ENCODE measurements around the gene COLQ. TPM values are rescaled to one million over a fixed set of nuclear protein-coding genes. Genes with fewer than 3 reads are reported as not detected.

The COLQ gene
- total RNA-seq, 2 donors from 2014 or later: 1.3 to 2.0 TPM

GRCh38 chr3:15454965-15455364 lies 66.5 kb downstream of the COLQ start:
- no peak overlapping the region for H3K27ac Mint-ChIP-seq
- no peaks in the 10 kb centered on the region for H3K36me3 Mint-ChIP-seq (ENCODE audit: insufficient read depth in 2 of 2)
- no peak for DNase-seq
- H3K4me3 Mint-ChIP-seq: no peak overlapping the region
- H3K9me3 Mint-ChIP-seq: no peaks in the 10 kb centered on the region
- ATAC-seq (replicated peaks in 1 of 2): no peak
- no peaks in the 10 kb centered on the region for H3K4me1 Mint-ChIP-seq (ENCODE audit: low read depth)
- no peaks in the 10 kb centered on the region for H3K27me3 Mint-ChIP-seq (ENCODE audit: low read depth)

DNA sequence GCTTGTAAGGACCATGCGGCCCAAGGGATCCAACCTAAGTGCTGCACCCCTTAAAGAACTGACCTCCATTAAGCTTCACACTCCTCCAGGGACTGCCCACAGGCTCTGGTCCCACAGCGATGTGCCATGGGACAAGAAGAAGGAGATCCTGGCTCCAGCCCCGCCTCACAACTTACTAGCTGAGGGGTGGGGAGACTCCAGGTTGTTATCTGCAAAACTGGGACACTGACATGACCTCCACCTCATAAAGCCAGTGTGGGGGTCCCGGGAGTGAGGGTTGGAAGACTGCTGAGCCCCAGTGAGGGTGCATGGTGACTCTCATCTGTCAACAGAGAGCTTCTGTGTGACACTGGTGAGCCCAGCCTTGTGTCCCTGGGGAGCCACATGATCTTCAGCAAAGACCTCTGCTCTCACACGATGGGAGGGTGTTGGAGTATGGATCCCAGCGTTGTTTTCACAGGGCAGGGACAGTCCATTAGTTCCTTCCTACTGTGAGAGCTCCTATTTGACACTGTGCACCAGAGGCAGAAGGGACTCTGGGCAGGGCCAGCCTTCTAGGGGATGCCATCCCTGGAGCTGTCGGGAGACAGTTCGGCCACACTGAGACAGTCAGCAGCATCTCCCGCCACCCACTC lies 67.4 kb downstream of the COLQ start:
- Mint-ChIP-seq H3K9me3 (no peaks in the 10 kb centered on the region), H3K36me3 (ENCODE audit: insufficient read depth in 2 of 2) (no peaks in the 10 kb centered on the region), H3K4me1 (ENCODE audit: low read depth) (no peaks in the 10 kb centered on the region), H3K4me3 (no peak overlapping the region), H3K27ac (no peak overlapping the region), H3K27me3 (ENCODE audit: low read depth) (no peaks in the 10 kb centered on the region)
- ATAC-seq (replicated peaks in 1 of 2) (no peak), DNase-seq (no peak)

- H3K27me3 Mint-ChIP-seq (ENCODE audit: low read depth): no peaks in the 10 kb centered on the region
- H3K4me1 Mint-ChIP-seq (ENCODE audit: low read depth): no peaks in the 10 kb centered on the region
- no peak for ATAC-seq (replicated peaks in 1 of 2)
- no peak overlapping the region for H3K4me3 Mint-ChIP-seq
- H3K27ac Mint-ChIP-seq: no peak overlapping the region
- no peaks in the 10 kb centered on the region for H3K36me3 Mint-ChIP-seq (ENCODE audit: insufficient read depth in 2 of 2)
- H3K9me3 Mint-ChIP-seq: no peaks in the 10 kb centered on the region
- no peak for DNase-seq
Measured at GRCh38 chr3:15453501-15453900, 68.0 kb downstream of the COLQ start.

DNA sequence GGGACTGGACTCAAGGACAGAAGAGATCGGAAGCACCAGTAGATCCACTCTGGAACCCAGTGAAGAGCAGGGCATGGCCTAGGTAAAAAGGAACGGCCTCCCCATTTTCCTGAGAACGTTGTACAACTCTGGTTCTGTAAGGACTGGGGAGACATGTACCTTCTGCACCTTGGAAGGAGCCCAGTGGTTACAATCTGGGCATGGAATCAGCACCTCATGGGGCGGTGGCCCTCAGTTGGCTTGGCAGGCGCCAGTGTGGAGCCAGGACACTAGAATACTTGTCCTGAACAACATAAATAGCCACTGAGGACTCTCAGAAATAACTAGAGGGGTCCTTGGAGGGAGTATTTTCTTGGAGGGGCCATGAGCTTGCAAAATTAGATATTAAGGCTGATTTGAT lies 68.5 kb downstream of the COLQ start:
- H3K4me1 Mint-ChIP-seq (ENCODE audit: low read depth): no peaks in the 10 kb centered on the region
- no peak overlapping the region for H3K4me3 Mint-ChIP-seq
- no peak for ATAC-seq (replicated peaks in 1 of 2)
- DNase-seq: no peak
- H3K27me3 Mint-ChIP-seq (ENCODE audit: low read depth): no peaks in the 10 kb centered on the region
- no peak overlapping the region for H3K27ac Mint-ChIP-seq
- no peaks in the 10 kb centered on the region for H3K9me3 Mint-ChIP-seq
- H3K36me3 Mint-ChIP-seq (ENCODE audit: insufficient read depth in 2 of 2): no peaks in the 10 kb centered on the region

DNA sequence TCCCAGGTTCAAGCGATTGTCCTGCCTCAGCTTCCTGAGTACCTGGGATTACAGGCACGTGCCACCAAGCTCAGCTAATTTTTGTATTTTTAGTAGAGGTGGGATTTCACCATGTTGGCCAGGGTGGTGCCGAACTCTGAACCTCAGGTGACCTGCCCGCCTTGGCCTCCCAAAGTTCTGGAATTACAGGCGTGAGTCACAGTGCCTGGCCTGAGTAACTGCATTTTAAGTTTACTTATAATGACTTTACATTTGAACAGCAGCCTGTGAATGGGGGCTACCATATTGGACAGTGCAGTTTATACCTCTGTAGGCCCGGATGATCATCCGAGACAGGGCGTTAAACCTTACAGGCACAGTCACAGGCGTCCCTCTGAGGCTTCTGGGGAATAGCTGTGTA lies 69.3 kb downstream of the COLQ start:
- H3K36me3 Mint-ChIP-seq (ENCODE audit: insufficient read depth in 2 of 2): no peaks in the 10 kb centered on the region
- DNase-seq (no peak), ATAC-seq (replicated peaks in 1 of 2) (no peak)
- H3K9me3 Mint-ChIP-seq: no peaks in the 10 kb centered on the region
- no peaks in the 10 kb centered on the region for H3K27me3 Mint-ChIP-seq (ENCODE audit: low read depth)
- no peak overlapping the region for H3K4me3 Mint-ChIP-seq
- H3K27ac Mint-ChIP-seq: no peak overlapping the region
- no peaks in the 10 kb centered on the region for H3K4me1 Mint-ChIP-seq (ENCODE audit: low read depth)

DNA sequence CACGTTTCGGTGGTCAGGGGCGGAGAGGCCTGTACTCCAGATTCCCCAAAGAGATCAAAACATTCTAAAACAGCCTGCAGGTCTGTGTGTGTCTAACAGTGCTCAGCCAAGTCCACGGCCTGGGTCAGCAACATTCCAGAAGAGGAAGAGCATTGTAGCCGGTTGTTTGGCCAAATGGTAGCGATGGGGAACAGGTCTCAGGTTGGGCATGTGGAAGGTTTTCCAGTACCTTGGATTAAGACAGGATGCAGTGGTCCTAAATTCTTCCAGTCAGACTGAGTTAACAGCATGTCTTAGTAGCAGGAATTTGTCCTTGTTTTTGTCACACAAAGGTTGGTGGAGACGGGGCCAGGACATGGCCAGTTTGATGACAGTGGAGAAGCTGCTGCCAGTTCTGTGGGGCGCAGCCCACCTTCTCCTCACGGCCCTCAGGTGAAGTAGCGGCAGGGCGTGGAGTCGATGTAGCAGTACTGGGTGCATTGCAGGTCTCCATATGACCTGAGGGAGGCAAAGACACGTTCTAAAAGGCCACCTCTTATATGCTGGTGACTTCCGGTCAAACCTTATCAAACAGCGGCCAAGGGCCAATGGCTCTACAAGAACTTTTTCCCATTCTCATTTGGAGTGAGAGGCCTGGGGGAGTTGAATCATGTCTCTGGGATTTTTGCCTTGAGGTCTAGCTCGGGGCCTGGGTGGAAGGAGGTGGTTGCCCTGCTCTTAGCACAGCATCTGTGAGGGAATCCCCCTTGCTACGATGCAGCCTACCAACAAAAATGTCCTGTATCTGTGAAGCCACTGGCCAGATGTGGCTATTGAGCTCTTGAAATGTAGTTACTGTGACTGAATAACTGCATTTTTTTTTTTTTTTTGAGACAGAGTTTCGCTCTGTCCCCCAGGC lies 70.0 kb downstream of the COLQ start:
- DNase-seq (no peak), ATAC-seq (replicated peaks in 1 of 2) (no peak)
- H3K9me3 Mint-ChIP-seq: no peaks in the 10 kb centered on the region
- H3K36me3 Mint-ChIP-seq (ENCODE audit: insufficient read depth in 2 of 2): no peaks in the 10 kb centered on the region
- H3K4me3 Mint-ChIP-seq: no peak overlapping the region
- no peak overlapping the region for H3K27ac Mint-ChIP-seq
- H3K27me3 Mint-ChIP-seq (ENCODE audit: low read depth): no peaks in the 10 kb centered on the region
- no peaks in the 10 kb centered on the region for H3K4me1 Mint-ChIP-seq (ENCODE audit: low read depth)

GRCh38 chr3:15450438-15451215 lies 70.9 kb downstream of the COLQ start:
- H3K27me3 Mint-ChIP-seq (ENCODE audit: low read depth): no peaks in the 10 kb centered on the region
- H3K9me3 Mint-ChIP-seq: no peaks in the 10 kb centered on the region
- H3K27ac Mint-ChIP-seq: no peak overlapping the region
- DNase-seq (no peak), ATAC-seq (replicated peaks in 1 of 2) (no peak)
- no peaks in the 10 kb centered on the region for H3K36me3 Mint-ChIP-seq (ENCODE audit: insufficient read depth in 2 of 2)
- no peak overlapping the region for H3K4me3 Mint-ChIP-seq
- H3K4me1 Mint-ChIP-seq (ENCODE audit: low read depth): no peaks in the 10 kb centered on the region

- Mint-ChIP-seq H3K9me3 (no peaks in the 10 kb centered on the region), H3K4me3 (no peak overlapping the region), H3K4me1 (ENCODE audit: low read depth) (no peaks in the 10 kb centered on the region), H3K27ac (no peak overlapping the region), H3K27me3 (ENCODE audit: low read depth) (no peaks in the 10 kb centered on the region), H3K36me3 (ENCODE audit: insufficient read depth in 2 of 2) (no peaks in the 10 kb centered on the region)
- ATAC-seq (replicated peaks in 1 of 2) (no peak), DNase-seq (no peak)
Measured at GRCh38 chr3:15449489-15450224, 71.8 kb downstream of the COLQ start.

DNA sequence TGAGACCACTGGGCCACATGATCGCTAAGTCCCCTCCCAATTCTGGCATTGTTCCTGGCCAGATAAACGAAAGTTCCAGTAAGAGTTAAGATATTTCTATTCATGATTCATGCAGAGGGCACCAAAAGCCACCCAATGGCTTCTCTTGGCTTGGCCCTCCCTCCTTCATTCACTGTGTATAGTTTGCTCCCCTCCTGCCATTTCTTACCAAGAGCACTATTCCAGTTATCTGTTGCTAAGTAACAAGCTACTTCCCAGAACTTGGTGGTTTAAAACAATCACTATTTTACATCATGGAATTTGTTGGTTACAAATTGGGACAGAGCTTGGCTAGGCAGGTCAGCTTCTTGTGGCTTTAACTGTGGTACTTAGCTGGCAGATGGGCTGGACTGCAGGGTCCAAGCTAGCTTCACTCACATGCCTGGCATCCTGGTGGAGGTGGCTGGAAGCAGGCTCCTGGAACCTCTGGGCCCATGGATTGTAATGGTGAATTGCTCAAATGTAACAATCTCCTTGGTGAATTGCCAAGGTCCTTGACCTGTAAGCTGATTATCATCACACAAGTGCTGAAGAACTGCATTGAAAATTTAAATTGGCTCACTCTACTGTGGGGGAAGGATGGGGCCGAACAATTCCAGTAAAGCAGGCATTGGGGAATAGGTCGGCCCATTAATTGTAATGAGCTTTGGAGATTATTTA lies 77.5 kb downstream of the COLQ start:
- H3K27ac Mint-ChIP-seq: peak overlapping the region; percentile 21
- H3K9me3 Mint-ChIP-seq: no peaks in the 10 kb centered on the region
- no peak overlapping the region for H3K4me3 Mint-ChIP-seq

GRCh38 chr3:15440891-15441290 lies 80.6 kb downstream of the COLQ start:
- ATAC-seq (replicated peaks in 1 of 2) (no peak), DNase-seq (no peak)
- H3K27ac Mint-ChIP-seq: peak overlapping the region; percentile 10
- peaks cover 15% of the 10 kb centered on the region for H3K4me1 Mint-ChIP-seq (ENCODE audit: low read depth)
- H3K36me3 Mint-ChIP-seq (ENCODE audit: insufficient read depth in 2 of 2): peaks cover 5 to 34% of the 10 kb centered on the region in 2 donors
- no peak overlapping the region for H3K4me3 Mint-ChIP-seq
- no peaks in the 10 kb centered on the region for H3K27me3 Mint-ChIP-seq (ENCODE audit: low read depth)
- no peaks in the 10 kb centered on the region for H3K9me3 Mint-ChIP-seq

More for the DNA sequence above, 77.5 kb downstream of the COLQ start:
- no peak for DNase-seq
- H3K4me1 Mint-ChIP-seq (ENCODE audit: low read depth): peaks cover 14% of the 10 kb centered on the region
- no peak for ATAC-seq (replicated peaks in 1 of 2)
- H3K36me3 Mint-ChIP-seq (ENCODE audit: insufficient read depth in 2 of 2): peaks cover 3 to 21% of the 10 kb centered on the region in 2 donors
- no peaks in the 10 kb centered on the region for H3K27me3 Mint-ChIP-seq (ENCODE audit: low read depth)

DNA sequence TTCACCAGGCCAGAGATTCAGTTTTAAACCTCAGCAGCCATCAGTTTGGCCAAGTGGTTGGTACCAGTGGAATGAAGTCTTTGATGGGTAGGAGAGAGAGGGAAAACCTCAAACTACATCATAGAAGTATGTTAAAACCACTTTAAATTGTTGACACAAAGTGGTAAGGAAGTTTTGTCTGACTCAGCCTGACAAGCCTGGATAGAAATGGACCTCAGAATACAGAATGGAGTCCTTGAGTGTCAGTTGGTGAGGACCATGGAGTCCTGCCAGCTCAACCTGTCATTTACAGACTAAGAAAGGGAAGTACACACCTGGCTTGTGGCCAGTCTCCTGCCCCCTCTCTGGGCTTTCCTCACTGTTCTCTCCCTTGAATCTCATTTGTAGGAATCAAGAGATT lies 82.0 kb downstream of the COLQ start:
- Mint-ChIP-seq H3K27ac (no peak overlapping the region), H3K36me3 (ENCODE audit: insufficient read depth in 2 of 2) (peaks cover 5 to 41% of the 10 kb centered on the region in 2 donors), H3K9me3 (no peaks in the 10 kb centered on the region), H3K4me1 (ENCODE audit: low read depth) (peaks cover 15% of the 10 kb centered on the region), H3K27me3 (ENCODE audit: low read depth) (no peaks in the 10 kb centered on the region), H3K4me3 (no peak overlapping the region)
- DNase-seq: no peak
- ATAC-seq (replicated peaks in 1 of 2): no peak

GRCh38 chr3:15438983-15439382 lies 82.5 kb downstream of the COLQ start:
- no peaks in the 10 kb centered on the region for H3K9me3 Mint-ChIP-seq
- peaks cover 5 to 44% of the 10 kb centered on the region in 2 donors for H3K36me3 Mint-ChIP-seq (ENCODE audit: insufficient read depth in 2 of 2)
- DNase-seq (no peak), ATAC-seq (replicated peaks in 1 of 2) (no peak)
- H3K4me3 Mint-ChIP-seq: no peak overlapping the region
- peaks cover 15% of the 10 kb centered on the region for H3K4me1 Mint-ChIP-seq (ENCODE audit: low read depth)
- no peaks in the 10 kb centered on the region for H3K27me3 Mint-ChIP-seq (ENCODE audit: low read depth)
- H3K27ac Mint-ChIP-seq: peak overlapping the region; percentile 30

Data from activated T-cell treated with anti-CD3 and anti-CD28 coated beads, Interleukin-2, amount 50 U/mL, for 72 hours (primary cell).